ENCODE results near the gene MYOF.

The MYOF gene

GRCh38 chr10:93410697-93411348 is 71.3 kb downstream of the MYOF start:
- H3K4me3 ChIP-seq (ENCODE audit: low read length): no peak overlapping the region
- H3K27ac ChIP-seq (ENCODE audit: low read depth, low read length): no peak overlapping the region
- peaks cover 5% of the 10 kb centered on the region for H3K36me3 ChIP-seq (ENCODE audit: control insufficient read depth, insufficient read depth, low read length)
- no peaks in the 10 kb centered on the region for H3K27me3 ChIP-seq (ENCODE audit: control insufficient read depth, insufficient read depth, low read length)
- no peaks in the 10 kb centered on the region for H3K4me1 ChIP-seq (ENCODE audit: control insufficient read depth, insufficient read depth, low read length)
- H3K9ac ChIP-seq (ENCODE audit: low read length): no peak overlapping the region

GRCh38 chr10:93408783-93409182 is 73.4 kb downstream of the MYOF start:
- Histone ChIP-seq H3K36me3 (ENCODE audit: control insufficient read depth, insufficient read depth, low read length) (peaks cover 7% of the 10 kb centered on the region), H3K27ac (ENCODE audit: low read depth, low read length) (no peak overlapping the region)

GRCh38 chr10:93406364-93407145 is 75.6 kb downstream of the MYOF start:
- H3K4me3 ChIP-seq (ENCODE audit: low read length): no peak overlapping the region
- H3K27me3 ChIP-seq (ENCODE audit: control insufficient read depth, insufficient read depth, low read length): no peaks in the 10 kb centered on the region
- peaks cover 2% of the 10 kb centered on the region for H3K4me1 ChIP-seq (ENCODE audit: control insufficient read depth, insufficient read depth, low read length)
- H3K9ac ChIP-seq (ENCODE audit: low read length): no peak overlapping the region
- no peak overlapping the region for H3K27ac ChIP-seq (ENCODE audit: low read depth, low read length)
- peaks cover 21% of the 10 kb centered on the region for H3K36me3 ChIP-seq (ENCODE audit: control insufficient read depth, insufficient read depth, low read length)

More at GRCh38 chr10:93408783-93409182, 73.4 kb downstream of the MYOF start:
- H3K4me3 ChIP-seq (ENCODE audit: low read length): no peak overlapping the region
- H3K9ac ChIP-seq (ENCODE audit: low read length): no peak overlapping the region
- H3K4me1 ChIP-seq (ENCODE audit: control insufficient read depth, insufficient read depth, low read length): no peaks in the 10 kb centered on the region
- H3K27me3 ChIP-seq (ENCODE audit: control insufficient read depth, insufficient read depth, low read length): no peaks in the 10 kb centered on the region

- Histone ChIP-seq H3K36me3 (ENCODE audit: control insufficient read depth, insufficient read depth, low read length) (peaks cover 25% of the 10 kb centered on the region), H3K9ac (ENCODE audit: low read length) (no peak overlapping the region), H3K4me3 (ENCODE audit: low read length) (no peak overlapping the region), H3K4me1 (ENCODE audit: control insufficient read depth, insufficient read depth, low read length) (peaks cover 2% of the 10 kb centered on the region), H3K27ac (ENCODE audit: low read depth, low read length) (no peak overlapping the region), H3K27me3 (ENCODE audit: control insufficient read depth, insufficient read depth, low read length) (no peaks in the 10 kb centered on the region)
Observed at GRCh38 chr10:93404048-93404354, 78.1 kb downstream of the MYOF start.

GRCh38 chr10:93403152-93404047 is 78.7 kb downstream of the MYOF start:
- peaks cover 25% of the 10 kb centered on the region for H3K36me3 ChIP-seq (ENCODE audit: control insufficient read depth, insufficient read depth, low read length)
- no peaks in the 10 kb centered on the region for H3K27me3 ChIP-seq (ENCODE audit: control insufficient read depth, insufficient read depth, low read length)
- H3K9ac ChIP-seq (ENCODE audit: low read length): no peak overlapping the region
- H3K4me3 ChIP-seq (ENCODE audit: low read length): no peak overlapping the region
- peaks cover 2% of the 10 kb centered on the region for H3K4me1 ChIP-seq (ENCODE audit: control insufficient read depth, insufficient read depth, low read length)
- H3K27ac ChIP-seq (ENCODE audit: low read depth, low read length): peak overlapping the region; percentile 22

- peaks cover 28% of the 10 kb centered on the region for H3K36me3 ChIP-seq (ENCODE audit: control insufficient read depth, insufficient read depth, low read length)
- no peak overlapping the region for H3K4me3 ChIP-seq (ENCODE audit: low read length)
- no peak overlapping the region for H3K27ac ChIP-seq (ENCODE audit: low read depth, low read length)
- peaks cover 2% of the 10 kb centered on the region for H3K4me1 ChIP-seq (ENCODE audit: control insufficient read depth, insufficient read depth, low read length)
- no peaks in the 10 kb centered on the region for H3K27me3 ChIP-seq (ENCODE audit: control insufficient read depth, insufficient read depth, low read length)
- H3K9ac ChIP-seq (ENCODE audit: low read length): no peak overlapping the region
Observed at GRCh38 chr10:93402192-93402591, 79.9 kb downstream of the MYOF start.

- no peak overlapping the region for H3K9ac ChIP-seq (ENCODE audit: low read length)
- H3K4me3 ChIP-seq (ENCODE audit: low read length): no peak overlapping the region
- H3K36me3 ChIP-seq (ENCODE audit: control insufficient read depth, insufficient read depth, low read length): peaks cover 20% of the 10 kb centered on the region
- H3K4me1 ChIP-seq (ENCODE audit: control insufficient read depth, insufficient read depth, low read length): peaks cover 3% of the 10 kb centered on the region
- H3K27ac ChIP-seq (ENCODE audit: low read depth, low read length): no peak overlapping the region
- no peaks in the 10 kb centered on the region for H3K27me3 ChIP-seq (ENCODE audit: control insufficient read depth, insufficient read depth, low read length)
Observed at GRCh38 chr10:93398528-93398927, 83.6 kb downstream of the MYOF start.

GRCh38 chr10:93397020-93397419 is 85.1 kb downstream of the MYOF start:
- H3K4me1 ChIP-seq (ENCODE audit: control insufficient read depth, insufficient read depth, low read length): peaks cover 4% of the 10 kb centered on the region
- peaks cover 11% of the 10 kb centered on the region for H3K36me3 ChIP-seq (ENCODE audit: control insufficient read depth, insufficient read depth, low read length)
- H3K27me3 ChIP-seq (ENCODE audit: control insufficient read depth, insufficient read depth, low read length): no peaks in the 10 kb centered on the region
- peak overlapping the region; percentile 57 for H3K27ac ChIP-seq (ENCODE audit: low read depth, low read length)
- no peak overlapping the region for H3K4me3 ChIP-seq (ENCODE audit: low read length)
- H3K9ac ChIP-seq (ENCODE audit: low read length): no peak overlapping the region

- peaks cover 4% of the 10 kb centered on the region for H3K4me1 ChIP-seq (ENCODE audit: control insufficient read depth, insufficient read depth, low read length)
- peak overlapping the region; percentile 24 for H3K27ac ChIP-seq (ENCODE audit: low read depth, low read length)
- H3K9ac ChIP-seq (ENCODE audit: low read length): no peak overlapping the region
- no peak overlapping the region for H3K4me3 ChIP-seq (ENCODE audit: low read length)
- peaks cover 3% of the 10 kb centered on the region for H3K36me3 ChIP-seq (ENCODE audit: control insufficient read depth, insufficient read depth, low read length)
- no peaks in the 10 kb centered on the region for H3K27me3 ChIP-seq (ENCODE audit: control insufficient read depth, insufficient read depth, low read length)
Observed at GRCh38 chr10:93393211-93393610, 88.9 kb downstream of the MYOF start.

- no peak overlapping the region for H3K9ac ChIP-seq (ENCODE audit: low read length)
- H3K4me3 ChIP-seq (ENCODE audit: low read length): no peak overlapping the region
- peaks cover 5% of the 10 kb centered on the region for H3K36me3 ChIP-seq (ENCODE audit: control insufficient read depth, insufficient read depth, low read length)
- peaks cover 4% of the 10 kb centered on the region for H3K4me1 ChIP-seq (ENCODE audit: control insufficient read depth, insufficient read depth, low read length)
- H3K27me3 ChIP-seq (ENCODE audit: control insufficient read depth, insufficient read depth, low read length): no peaks in the 10 kb centered on the region
- H3K27ac ChIP-seq (ENCODE audit: low read depth, low read length): no peak overlapping the region
Observed at GRCh38 chr10:93392121-93392520, 90.0 kb downstream of the MYOF start.

GRCh38 chr10:93390306-93391090 is 91.6 kb downstream of the MYOF start:
- peaks cover 4% of the 10 kb centered on the region for H3K4me1 ChIP-seq (ENCODE audit: control insufficient read depth, insufficient read depth, low read length)
- H3K9ac ChIP-seq (ENCODE audit: low read length): no peak overlapping the region
- peaks cover 10% of the 10 kb centered on the region for H3K36me3 ChIP-seq (ENCODE audit: control insufficient read depth, insufficient read depth, low read length)
- no peak overlapping the region for H3K4me3 ChIP-seq (ENCODE audit: low read length)
- no peaks in the 10 kb centered on the region for H3K27me3 ChIP-seq (ENCODE audit: control insufficient read depth, insufficient read depth, low read length)
- no peak overlapping the region for H3K27ac ChIP-seq (ENCODE audit: low read depth, low read length)

Measured in rectal smooth muscle tissue (tissue), 1 donor.